Sigmoid colon (tissue), 7 donors: ENCODE data around the gene SLAMF9. TPM values are rescaled to one million over a fixed set of nuclear protein-coding genes. Genes with fewer than 3 reads are reported as not detected.
A peak's percentile ranks its signal among the peaks of the same experiment; 100 is the strongest.

Experiments used
- DNase-seq: peaks from one replicate; pipeline ENCODE4 v3.0.0-alpha.2; 2019
- H3K27ac ChIP-seq, 4 donors: fragments of 200-600 bp; sonication (generic); one replicate each; pipeline ENCODE4 v1.5.1; 2016 to 2019; ENCODE audit warnings: mild to moderate bottlenecking in 1 of 4
- H3K27me3 ChIP-seq, 3 donors: fragments of 200-600 bp; sonication (generic); one replicate each; pipeline ENCODE4 v1.5.1; 2019; ENCODE audit warnings: mild to moderate bottlenecking in 1 of 3
- H3K36me3 ChIP-seq, 4 donors: fragments of 200-600 bp; sonication (generic); one replicate each; pipeline ENCODE4 v1.5.1; 2016 to 2019
- H3K4me1 ChIP-seq, 4 donors: fragments of 200-600 bp; sonication (generic); one replicate each; pipeline ENCODE4 v1.5.1; 2017 to 2019
- H3K4me3 ChIP-seq, 4 donors: fragments of 200-600 bp; sonication (generic); one replicate each; pipeline ENCODE4 v1.5.1; 2017 to 2019; ENCODE audit warnings: mild to moderate bottlenecking in 2 of 4, moderate library complexity in 1 of 4
- H3K9me3 ChIP-seq, 4 donors: fragments of 200-600 bp in 3 of 4; sonication (generic) in 3 of 4; one replicate each; pipeline versions ENCODE4 v1.5.1 to v1.6.1; 2013 to 2019
- EP300 ChIP-seq, 4 donors: sonication (generic); formaldehyde crosslinking; IDR thresholded peaks; one replicate each; pipeline ENCODE4 v1.6.1; 2017; ENCODE audit warnings: antibody characterized with exemption in 4 of 4
- POLR2A ChIP-seq, 2 donors: fragments of 450-650 bp; IDR thresholded peaks; one replicate each; pipeline ENCODE4 v1.6.1; 2016; ENCODE audit warnings: antibody characterized with exemption in 2 of 2, mild to moderate bottlenecking in 2 of 2, moderate library complexity in 2 of 2
- POLR2AphosphoS5 ChIP-seq, 4 donors: sonication (generic); formaldehyde crosslinking; IDR thresholded peaks; one replicate each; pipeline ENCODE4 v1.6.1; 2017; ENCODE audit warnings: antibody characterized with exemption in 4 of 4
- WGBS, 2 donors: extraction: QIAGEN DNeasy Blood & Tissue Kit; methylation state at CpG; one replicate each; pipeline ENCODE4 v1.1.7; 2013; 5-methylcytosine and 5-hydroxymethylcytosine counted together
- intact Hi-C: fragments of 100-400 bp; cut with DNase I; formaldehyde crosslinking; loops from one replicate; pipeline ENCODE4 v1.15.1; 2023
- polyA plus RNA-seq, 3 donors: library from polyadenylated mRNA; stranded (reverse); fragments of 200-250 nt; gene quantifications; one replicate each; pipeline ENCODE4 v1.2.3, GENCODE V29; 2013
- total RNA-seq, 4 donors: library from RNA; depleted of rRNA; stranded (reverse); fragments of >200 nt; gene quantifications; one replicate each; pipeline ENCODE4 v1.1.0, GENCODE V29; 2016
- TF ChIP-seq, protein P1 (sequence below), 4 experiments: fragments of 450-650 bp in 3 of 4; fragments of 200-600 bp in 1 of 4; IDR thresholded peaks; one replicate each; pipeline ENCODE4 v1.5.1; 2016 to 2019; ENCODE audit warnings: antibody characterized with exemption in 4 of 4, mild to moderate bottlenecking in 3 of 4, moderate library complexity in 2 of 4
- donor health status: healthy with polysubstance abuse.
- donor health status: Bipolar disorder and iron deficiency.
- donor health status: healthy.

The SLAMF9 gene
- total and polyA plus RNA-seq, 7 donors = 0.15 TPM; not detected in 6

- no peak for DNase-seq
- intact Hi-C loops = loop anchor here (10.0 kb wide), 1 partner anchor 143 kb away; the partner anchor contains the start of gene DUSP23
- 53 to 78% methylated on average over 13 of the region's 13 CpGs for WGBS, 2 donors
- Histone ChIP-seq H3K36me3 (no peaks in the 10 kb centered on the region), H3K27me3 (no peaks in the 10 kb centered on the region), H3K27ac (no peak overlapping the region), H3K4me3 (no peak overlapping the region), H3K4me1 (peaks cover 0 to 29% (median 19%) of the 10 kb centered on the region in 4 donors), H3K9me3 (no peaks in the 10 kb centered on the region)
- TF ChIP-seq POLR2A (IDR thresholded peaks at IDR 0.05) = no peak
- TF ChIP-seq, protein P1, sequence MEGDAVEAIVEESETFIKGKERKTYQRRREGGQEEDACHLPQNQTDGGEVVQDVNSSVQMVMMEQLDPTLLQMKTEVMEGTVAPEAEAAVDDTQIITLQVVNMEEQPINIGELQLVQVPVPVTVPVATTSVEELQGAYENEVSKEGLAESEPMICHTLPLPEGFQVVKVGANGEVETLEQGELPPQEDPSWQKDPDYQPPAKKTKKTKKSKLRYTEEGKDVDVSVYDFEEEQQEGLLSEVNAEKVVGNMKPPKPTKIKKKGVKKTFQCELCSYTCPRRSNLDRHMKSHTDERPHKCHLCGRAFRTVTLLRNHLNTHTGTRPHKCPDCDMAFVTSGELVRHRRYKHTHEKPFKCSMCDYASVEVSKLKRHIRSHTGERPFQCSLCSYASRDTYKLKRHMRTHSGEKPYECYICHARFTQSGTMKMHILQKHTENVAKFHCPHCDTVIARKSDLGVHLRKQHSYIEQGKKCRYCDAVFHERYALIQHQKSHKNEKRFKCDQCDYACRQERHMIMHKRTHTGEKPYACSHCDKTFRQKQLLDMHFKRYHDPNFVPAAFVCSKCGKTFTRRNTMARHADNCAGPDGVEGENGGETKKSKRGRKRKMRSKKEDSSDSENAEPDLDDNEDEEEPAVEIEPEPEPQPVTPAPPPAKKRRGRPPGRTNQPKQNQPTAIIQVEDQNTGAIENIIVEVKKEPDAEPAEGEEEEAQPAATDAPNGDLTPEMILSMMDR (IDR thresholded peaks at IDR 0.05) = no peak
- no peak for TF ChIP-seq POLR2AphosphoS5 (IDR thresholded peaks at IDR 0.05)
- no peak for TF ChIP-seq EP300 (IDR thresholded peaks at IDR 0.05)
These were observed 26.1 kb downstream of the SLAMF9 start for GRCh38 chr1:159927849-159928431.

GRCh38 chr1:159927211-159927848 is 26.7 kb downstream of the SLAMF9 start:
- Histone ChIP-seq H3K27me3 (no peaks in the 10 kb centered on the region), H3K4me3 (no peak overlapping the region), H3K4me1 (peaks cover 0 to 35% (median 25%) of the 10 kb centered on the region in 4 donors), H3K27ac (no peak overlapping the region), H3K36me3 (no peaks in the 10 kb centered on the region), H3K9me3 (no peaks in the 10 kb centered on the region)
- intact Hi-C loops = loop anchor here (10.0 kb wide), 1 partner anchor 143 kb away; the partner anchor contains the start of gene DUSP23
- TF ChIP-seq POLR2AphosphoS5 (IDR thresholded peaks at IDR 0.05) (no peak), POLR2A (IDR thresholded peaks at IDR 0.05) (no peak), EP300 (IDR thresholded peaks at IDR 0.05) (no peak)
- TF ChIP-seq, protein P1 (IDR thresholded peaks at IDR 0.05) = no peak
- no peak for DNase-seq
- 82 to 89% methylated on average over 16 of the region's 16 CpGs for WGBS, 2 donors

- TF ChIP-seq, protein P1 (IDR thresholded peaks at IDR 0.05) = no peak
- TF ChIP-seq POLR2A (IDR thresholded peaks at IDR 0.05) (no peak), POLR2AphosphoS5 (IDR thresholded peaks at IDR 0.05) (no peak), EP300 (IDR thresholded peaks at IDR 0.05) (no peak)
- Histone ChIP-seq H3K27me3 (no peaks in the 10 kb centered on the region), H3K27ac (peak overlapping the region; percentile 86 to 98 (median 95)), H3K4me1 (peaks cover 0 to 42% (median 34%) of the 10 kb centered on the region in 4 donors), H3K9me3 (no peaks in the 10 kb centered on the region), H3K36me3 (peaks cover 0 to 2% (median under 1%) of the 10 kb centered on the region in 4 donors), H3K4me3 (peak overlapping the region; percentile 70 to 80 (median 76))
- 9 to 11% methylated on average over 7 of the region's 7 CpGs for WGBS, 2 donors
- intact Hi-C loops = loop anchor here (2.0 to 10.0 kb wide), 2 partner anchors 71 to 141 kb away; partner anchors contain the start of gene DUSP23
- DNase-seq = peak; percentile 80
These were observed 28.3 kb downstream of the SLAMF9 start for GRCh38 chr1:159925719-159926078.

GRCh38 chr1:159924791-159925718 is 29.0 kb downstream of the SLAMF9 start, which contains the start of gene TAGLN2:
TAGLN2 (minus strand) TSS chr1:159925507; CDS start chr1:159920509, 4,998 bp downstream.
- DNase-seq = peak; percentile 96
- H3K4me1 ChIP-seq = peaks cover 0 to 44% (median 34%) of the 10 kb centered on the region in 4 donors
- intact Hi-C loops = loop anchor here (2.0 to 10.0 kb wide), 2 partner anchors 70 to 140 kb away; partner anchors contain the start of gene DUSP23

More at GRCh38 chr1:159924791-159925718, 29.0 kb downstream of the SLAMF9 start, which contains the start of gene TAGLN2:
- Histone ChIP-seq H3K27me3 (no peaks in the 10 kb centered on the region), H3K27ac (peak within 1 kb of the TSS; percentile 86 to 98 (median 95)), H3K36me3 (peaks cover 0 to 9% (median 4%) of the 10 kb centered on the region in 4 donors), H3K4me3 (peak within 1 kb of the TSS; percentile 70 to 80 (median 76)), H3K9me3 (no peaks in the 10 kb centered on the region)
- 0 to 1% methylated on average over 58 of the region's 58 CpGs for WGBS, 2 donors
- TF ChIP-seq EP300 (IDR thresholded peaks at IDR 0.05) = peak in 1 of 4 donors; percentile 24
- peak; percentile 90 to 97 (median 96) for TF ChIP-seq POLR2AphosphoS5 (IDR thresholded peaks at IDR 0.05)
- TF ChIP-seq, protein P1 (IDR thresholded peaks at IDR 0.05) = no peak
- TF ChIP-seq POLR2A (IDR thresholded peaks at IDR 0.05) = peak; percentile 82 to 94
